ENCODE results near the gene RBPJL. TPM values are rescaled to one million over a fixed set of nuclear protein-coding genes. Genes with fewer than 3 reads are reported as not detected.

Gene RBPJL
- total and polyA plus RNA-seq, 2 of the 13 experiments (the other 11 are each of a cell fraction or from before 2014, with no cell fraction given) = not detected

GRCh38 chr20:45347936-45348778, 41.5 kb downstream of the RBPJL start, which contains the start of gene SDC4 (continued):
- TF ChIP-seq, protein P1, sequence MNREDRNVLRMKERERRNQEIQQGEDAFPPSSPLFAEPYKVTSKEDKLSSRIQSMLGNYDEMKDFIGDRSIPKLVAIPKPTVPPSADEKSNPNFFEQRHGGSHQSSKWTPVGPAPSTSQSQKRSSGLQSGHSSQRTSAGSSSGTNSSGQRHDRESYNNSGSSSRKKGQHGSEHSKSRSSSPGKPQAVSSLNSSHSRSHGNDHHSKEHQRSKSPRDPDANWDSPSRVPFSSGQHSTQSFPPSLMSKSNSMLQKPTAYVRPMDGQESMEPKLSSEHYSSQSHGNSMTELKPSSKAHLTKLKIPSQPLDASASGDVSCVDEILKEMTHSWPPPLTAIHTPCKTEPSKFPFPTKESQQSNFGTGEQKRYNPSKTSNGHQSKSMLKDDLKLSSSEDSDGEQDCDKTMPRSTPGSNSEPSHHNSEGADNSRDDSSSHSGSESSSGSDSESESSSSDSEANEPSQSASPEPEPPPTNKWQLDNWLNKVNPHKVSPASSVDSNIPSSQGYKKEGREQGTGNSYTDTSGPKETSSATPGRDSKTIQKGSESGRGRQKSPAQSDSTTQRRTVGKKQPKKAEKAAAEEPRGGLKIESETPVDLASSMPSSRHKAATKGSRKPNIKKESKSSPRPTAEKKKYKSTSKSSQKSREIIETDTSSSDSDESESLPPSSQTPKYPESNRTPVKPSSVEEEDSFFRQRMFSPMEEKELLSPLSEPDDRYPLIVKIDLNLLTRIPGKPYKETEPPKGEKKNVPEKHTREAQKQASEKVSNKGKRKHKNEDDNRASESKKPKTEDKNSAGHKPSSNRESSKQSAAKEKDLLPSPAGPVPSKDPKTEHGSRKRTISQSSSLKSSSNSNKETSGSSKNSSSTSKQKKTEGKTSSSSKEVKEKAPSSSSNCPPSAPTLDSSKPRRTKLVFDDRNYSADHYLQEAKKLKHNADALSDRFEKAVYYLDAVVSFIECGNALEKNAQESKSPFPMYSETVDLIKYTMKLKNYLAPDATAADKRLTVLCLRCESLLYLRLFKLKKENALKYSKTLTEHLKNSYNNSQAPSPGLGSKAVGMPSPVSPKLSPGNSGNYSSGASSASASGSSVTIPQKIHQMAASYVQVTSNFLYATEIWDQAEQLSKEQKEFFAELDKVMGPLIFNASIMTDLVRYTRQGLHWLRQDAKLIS (CRISPR knock-in tag; IDR thresholded peaks at IDR 0.05) = peak; percentile 50; the same call in 1 of the 2 replicates
- TF ChIP-seq TBP (CRISPR knock-in tag; IDR thresholded peaks at IDR 0.05) (0 out of 2 replicates have a peak, but pooled peaks have one; percentile 78), ZNF547 (CRISPR knock-in tag; IDR thresholded peaks at IDR 0.05) (peak; percentile 79; the same call in 1 of the 2 replicates), HNF4A (CRISPR knock-in tag; IDR thresholded peaks at IDR 0.05) (peak; percentile 7; the same call in 1 of the 2 replicates), ZNF839 (CRISPR knock-in tag; IDR thresholded peaks at IDR 0.05; ENCODE audit: borderline replicate concordance) (no peak), ZNF672 (CRISPR knock-in tag; IDR thresholded peaks at IDR 0.05) (no peak), ZNF788 (CRISPR knock-in tag; IDR thresholded peaks at IDR 0.05; ENCODE audit: borderline replicate concordance) (peak; percentile 64; the same call in 1 of the 2 replicates), PPARG (CRISPR knock-in tag; conservative IDR thresholded peaks at IDR 0.05) (peak; percentile 39; the same call in 1 of the 2 replicates), DRAP1 (CRISPR knock-in tag; IDR thresholded peaks at IDR 0.05) (peak; percentile 79), SALL2 (CRISPR knock-in tag; IDR thresholded peaks at IDR 0.05) (peak; percentile 83; the same call in 1 of the 2 replicates), JDP2 (CRISPR knock-in tag; IDR thresholded peaks at IDR 0.05; ENCODE audit: borderline replicate concordance) (no peak), ZMYM4 (CRISPR knock-in tag; IDR thresholded peaks at IDR 0.05) (peak; percentile 83), HDAC1 (CRISPR knock-in tag; IDR thresholded peaks at IDR 0.05) (peak; percentile 77), ZNF704 (CRISPR knock-in tag; IDR thresholded peaks at IDR 0.05; ENCODE audit: borderline replicate concordance) (peak; percentile 71), ZNF572 (CRISPR knock-in tag; IDR thresholded peaks at IDR 0.05) (no peak; the same call in 1 of the 2 replicates), TERF1 (CRISPR knock-in tag; IDR thresholded peaks at IDR 0.05) (no peak), RBM39 (IDR thresholded peaks at IDR 0.05; ENCODE audit: low read depth, low read length, poor library complexity, severe bottlenecking) (peak; percentile 96), POLR2AphosphoS5 (IDR thresholded peaks at IDR 0.05; ENCODE audit: low read depth, low read length) (peak; percentile 97), ZKSCAN5 (CRISPR knock-in tag; IDR thresholded peaks at IDR 0.05) (0 out of 2 replicates have a peak, but pooled peaks have one; percentile 17), PBX2 (CRISPR knock-in tag; IDR thresholded peaks at IDR 0.05) (no peak)

Data from HepG2 (cell line).